ENCODE results near the gene CEACAM8.
"Not testable (repeated sequence)": the region's sequence is repeated elsewhere in the genome, so short reads cannot be mapped to it uniquely, and the experiment has no call there.

The CEACAM8 gene

GRCh38 chr19:42571116-42571515, 23.6 kb downstream of the CEACAM8 start:
- DNase-seq: no peak

GRCh38 chr19:42569193-42569592, 25.5 kb downstream of the CEACAM8 start:
- no peak for DNase-seq

DNA sequence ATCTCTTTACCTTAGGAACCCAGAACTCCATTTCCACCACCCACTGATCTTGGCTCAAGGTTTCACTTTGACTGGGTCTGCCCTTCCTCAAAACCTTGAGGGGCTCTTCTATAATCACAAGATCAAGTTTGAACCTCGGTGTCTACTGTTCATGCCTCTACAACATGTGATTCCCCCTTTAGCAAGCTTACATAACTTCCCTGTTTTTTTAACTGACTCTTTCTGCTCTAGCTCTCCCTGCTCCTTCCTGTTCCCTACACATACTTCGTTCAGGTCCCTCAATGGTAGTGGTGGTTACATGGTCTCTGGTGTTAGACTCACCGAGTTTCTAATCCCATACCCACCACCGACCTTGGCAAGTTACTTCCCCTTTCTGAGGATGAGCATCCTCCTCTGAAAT, 26.7 kb downstream of the CEACAM8 start:
- no peak for DNase-seq

DNA sequence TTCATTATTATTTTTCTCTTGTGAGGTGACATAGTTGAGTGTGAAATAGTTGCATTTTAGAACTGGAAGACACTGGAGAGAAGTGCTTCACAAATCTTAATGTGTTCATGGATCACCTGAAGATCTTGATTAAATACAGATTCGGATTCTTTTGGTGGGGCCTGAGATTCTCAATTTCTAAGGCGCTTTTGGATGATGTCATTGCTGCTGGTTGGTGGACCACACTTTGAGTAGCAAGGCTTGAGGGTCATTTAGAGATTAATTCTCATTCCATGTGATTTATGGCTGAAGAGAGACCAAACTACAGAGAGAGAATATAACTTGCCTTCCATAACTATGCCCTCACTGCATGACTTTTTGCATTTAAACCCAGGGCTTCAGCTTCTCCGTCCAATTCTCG, 27.2 kb downstream of the CEACAM8 start:
- no peak for DNase-seq

- DNase-seq: no peak
Measured at GRCh38 chr19:42563352-42564210, 31.1 kb downstream of the CEACAM8 start.

- DNase-seq: no peak
Measured at GRCh38 chr19:42561512-42561911, 33.2 kb downstream of the CEACAM8 start.

DNA sequence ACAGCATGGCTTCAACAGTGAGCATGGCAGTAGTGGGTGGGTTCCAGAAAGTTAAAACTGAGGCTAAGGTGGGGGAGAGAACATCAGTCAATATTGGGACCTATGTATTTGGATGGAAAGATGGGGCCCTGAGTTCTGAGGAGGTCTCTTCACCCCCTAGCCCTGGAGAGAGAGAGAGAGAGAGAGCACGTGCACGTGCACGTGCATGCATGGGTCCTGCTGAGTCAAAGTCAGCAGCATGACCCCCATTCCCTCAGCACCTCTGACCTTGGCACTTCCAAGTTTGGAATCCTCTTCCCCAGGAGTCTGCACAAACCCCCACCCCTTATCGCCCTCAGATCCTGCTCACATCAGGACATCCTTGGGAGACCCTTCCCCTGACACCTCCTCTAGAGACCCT, 34.0 kb downstream of the CEACAM8 start:
- no peak for DNase-seq

DNA sequence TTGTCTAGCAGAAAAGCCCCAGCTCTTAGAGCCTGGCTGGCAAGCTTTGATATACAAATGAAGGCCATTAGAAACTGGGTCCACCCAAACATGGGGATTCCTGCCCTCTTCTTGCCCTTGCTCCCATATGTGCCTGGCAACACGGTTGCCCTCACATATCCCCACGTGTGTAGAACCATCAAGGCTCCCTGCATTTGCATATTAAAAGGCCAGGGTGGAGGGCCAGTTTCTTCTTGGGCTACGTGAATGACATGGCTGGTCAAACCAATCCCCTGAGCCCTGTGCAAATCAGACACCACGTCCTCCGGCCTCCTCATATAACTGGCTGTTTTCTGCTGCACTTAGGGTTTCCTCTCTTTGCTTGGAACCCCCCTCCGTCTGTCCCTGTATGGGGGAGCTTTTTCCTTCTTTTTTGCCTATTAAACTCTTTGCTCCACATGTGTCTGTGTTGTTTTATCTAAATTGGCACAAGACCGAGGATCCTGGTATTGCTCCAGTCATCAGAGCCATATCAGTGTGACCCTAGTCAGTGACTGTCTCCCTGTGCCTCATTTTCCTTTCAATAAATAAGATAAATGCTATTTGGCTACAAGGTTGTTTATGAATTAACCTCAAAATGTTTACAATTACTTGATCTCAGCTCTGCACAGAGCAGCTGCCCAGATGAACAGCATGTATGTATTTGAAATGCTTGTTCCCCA, 36.1 kb downstream of the CEACAM8 start:
- DNase-seq: no peak

DNA sequence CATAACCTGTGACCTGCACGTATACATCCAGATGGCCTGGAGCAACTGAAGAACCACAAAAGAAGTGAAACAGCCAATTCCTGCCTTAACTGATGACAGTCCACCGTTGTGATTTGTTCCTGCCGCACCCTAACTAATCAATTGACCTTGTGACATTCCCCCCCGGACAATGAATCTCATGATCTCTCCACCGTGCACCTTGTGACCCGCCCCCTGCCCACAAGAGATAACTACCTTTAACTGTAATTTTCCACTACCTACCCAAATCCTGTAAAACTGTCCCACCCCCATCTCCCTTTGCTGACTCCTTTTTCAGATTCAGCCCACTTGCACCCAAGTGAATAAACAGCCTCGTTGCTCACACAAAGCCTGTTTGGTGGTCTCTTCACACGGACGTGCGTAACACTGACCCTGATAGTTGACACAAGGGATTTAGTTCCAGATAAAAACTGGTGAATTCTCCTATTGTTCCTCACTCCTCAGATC, 37.3 kb downstream of the CEACAM8 start:
- DNase-seq: not testable (repeated sequence)

GRCh38 chr19:42555801-42556200, 38.9 kb downstream of the CEACAM8 start:
- DNase-seq: no peak

- peak; percentile 26 for DNase-seq
Measured at GRCh38 chr19:42555317-42555716, 39.4 kb downstream of the CEACAM8 start.

DNA sequence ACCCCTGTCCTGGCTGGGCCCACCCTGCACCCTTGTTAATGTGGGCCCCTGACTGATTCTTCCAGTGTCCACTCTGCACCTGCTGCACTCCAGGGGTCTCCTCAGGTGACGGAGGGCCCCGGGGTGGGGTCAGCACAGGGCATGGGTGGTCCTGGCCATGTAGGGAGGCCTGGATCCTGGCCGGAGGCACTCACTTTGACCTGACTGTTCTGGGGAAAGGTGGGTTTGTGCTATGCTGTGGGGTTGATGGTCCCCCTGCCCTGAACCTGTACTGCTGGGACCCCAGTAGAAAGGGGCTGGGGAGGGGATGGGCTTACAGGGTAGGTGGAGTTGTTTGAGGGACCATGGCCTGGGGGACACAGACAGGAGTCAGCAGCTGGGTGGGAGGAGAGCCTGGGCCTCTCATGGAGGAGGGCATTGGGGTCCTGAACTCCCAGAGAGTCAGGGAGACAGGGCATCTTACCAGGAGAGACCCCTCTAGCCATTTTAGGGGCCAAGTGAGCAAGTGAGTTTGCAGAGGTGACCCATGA, 40.6 kb downstream of the CEACAM8 start:
- no peak for DNase-seq

DNA sequence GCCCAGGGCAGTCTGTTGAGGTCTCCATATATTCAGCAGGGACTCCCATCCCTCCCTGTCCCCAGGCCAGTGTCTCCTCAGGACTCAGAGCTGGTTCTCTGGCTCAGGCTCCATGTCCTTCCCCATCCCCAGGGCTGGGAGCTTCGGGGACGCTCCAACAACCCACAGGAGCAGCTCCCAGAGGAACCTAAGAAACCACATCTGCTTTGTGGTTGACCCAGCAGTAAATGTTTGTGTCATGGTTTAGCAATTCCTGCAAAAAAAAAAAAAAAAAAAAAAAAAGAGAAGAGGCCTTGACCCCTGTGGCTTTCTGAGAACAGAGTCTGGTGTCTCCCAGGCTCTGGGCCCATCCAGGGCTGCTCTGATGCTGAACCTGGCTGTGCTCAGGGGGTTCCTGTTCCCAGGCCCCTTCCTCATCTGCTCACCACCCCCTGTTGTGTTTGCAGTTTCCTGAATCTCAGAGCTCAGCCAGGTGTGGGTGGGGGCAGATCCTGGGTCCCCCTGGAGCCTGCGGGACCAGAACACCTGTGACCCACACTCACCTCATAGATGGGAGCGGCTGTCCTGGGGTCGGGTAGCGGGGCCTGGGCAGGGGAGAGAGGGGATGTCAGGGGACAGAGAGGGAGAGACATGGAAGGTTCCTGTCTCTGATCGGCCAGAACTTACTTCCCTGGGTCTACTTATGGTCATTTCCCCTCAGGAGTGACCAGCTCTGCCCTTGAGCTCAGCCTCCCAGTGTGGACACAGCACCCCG, 41.3 kb downstream of the CEACAM8 start:
- DNase-seq: no peak

- DNase-seq: no peak
Measured at GRCh38 chr19:42552086-42553065, 42.3 kb downstream of the CEACAM8 start.

- DNase-seq: not testable (repeated sequence)
Measured at GRCh38 chr19:42550521-42550920, 44.2 kb downstream of the CEACAM8 start.

GRCh38 chr19:42549067-42549466, 45.7 kb downstream of the CEACAM8 start:
- not testable (repeated sequence) for DNase-seq

GRCh38 chr19:42548552-42548951, 46.2 kb downstream of the CEACAM8 start:
- no peak for DNase-seq

GRCh38 chr19:42547929-42548328, 46.8 kb downstream of the CEACAM8 start:
- DNase-seq: no peak

DNA sequence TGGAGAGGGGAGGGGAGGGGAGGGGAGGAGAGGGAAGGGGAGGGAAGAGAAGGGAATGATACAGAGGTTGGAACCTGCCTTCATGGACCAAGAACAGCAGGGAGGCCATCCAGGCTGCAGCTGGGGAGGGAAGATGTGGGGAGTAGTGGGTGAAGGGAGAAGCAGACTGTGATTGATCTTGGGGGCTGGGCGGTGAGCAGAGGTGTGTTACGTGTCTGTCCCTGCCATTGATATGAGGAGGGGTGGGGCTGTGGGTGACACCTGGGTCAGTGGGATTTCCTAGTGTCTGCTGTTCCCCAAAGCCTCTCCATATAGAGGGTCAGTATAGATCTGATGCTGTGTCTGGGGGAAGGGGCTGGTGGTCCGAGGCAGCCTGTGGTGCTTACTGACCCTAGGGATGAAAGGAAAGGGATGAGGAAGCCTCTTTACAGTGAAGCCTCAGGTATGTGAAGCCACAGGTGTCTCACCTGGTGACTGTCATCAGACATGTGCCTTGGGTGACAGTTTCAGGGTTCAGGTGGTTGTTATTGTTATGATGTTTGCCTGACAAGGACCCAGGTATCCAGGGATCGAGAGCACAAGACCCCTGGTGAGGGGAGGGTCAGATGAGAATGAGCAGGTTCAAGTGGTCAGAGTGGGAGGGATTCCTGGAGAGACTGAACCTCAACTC, 47.8 kb downstream of the CEACAM8 start:
- no peak for DNase-seq

GRCh38 chr19:42544146-42544545, 50.6 kb downstream of the CEACAM8 start:
- DNase-seq: no peak

- no peak for DNase-seq
Measured at GRCh38 chr19:42542791-42543190, 51.9 kb downstream of the CEACAM8 start.

Measured in CD4-positive, alpha-beta T cell treated with Interleukin-15 for 1 hour (primary cell).